Keratinocyte (primary cell): ENCODE data around the gene PADI1. TPM values are rescaled to one million over a fixed set of nuclear protein-coding genes. Genes with fewer than 3 reads are reported as not detected.

Experiments
- DNase-seq: peaks from one replicate; pipeline ENCODE4 v3.0.0-alpha.2; 2011; ENCODE audit warnings: low read depth, missing footprints, low spot score
- FAIRE-seq: peaks from 2 replicates; lab custom pipeline; 2011; peaks lifted over from hg19 to GRCh38; lab: Jason Lieb, UNC
- H2AFZ ChIP-seq: 2 replicates; pipeline ENCODE4 v1.6.0; 2012; ENCODE audit warnings: low read length, control low read depth, inconsistent platforms; ENCODE audit not compliant: control insufficient read depth
- H3K27ac ChIP-seq: 2 replicates; pipeline ENCODE4 v1.5.1; 2011; ENCODE audit warnings: low read length; ENCODE audit not compliant: control insufficient read depth, insufficient read depth
- H3K27me3 ChIP-seq: 3 replicates; pipeline ENCODE4 v1.6.0; 2011; ENCODE audit warnings: low read length; ENCODE audit not compliant: control insufficient read depth, insufficient read depth; ENCODE audit errors: extremely low read depth
- H3K36me3 ChIP-seq, 2 experiments: 2 replicates in 1 of 2; 3 replicates in 1 of 2; pipeline ENCODE4 v1.5.1; 2011; ENCODE audit warnings: low read length in 2 of 2, mild to moderate bottlenecking in 1 of 2; ENCODE audit not compliant: control insufficient read depth in 2 of 2, insufficient read depth in 2 of 2; ENCODE audit errors: extremely low read depth in 1 of 2
- H3K4me1 ChIP-seq: 3 replicates; pipeline ENCODE4 v1.5.1; 2011; ENCODE audit warnings: low read length; ENCODE audit not compliant: control insufficient read depth, insufficient read depth; ENCODE audit errors: extremely low read depth
- H3K4me2 ChIP-seq: 3 replicates; pipeline ENCODE4 v1.6.0; 2011; ENCODE audit warnings: low read depth, low read length; ENCODE audit not compliant: control insufficient read depth, insufficient read depth; ENCODE audit errors: extremely low read depth
- H3K4me3 ChIP-seq, 3 experiments: fragments of 200-600 bp in 1 of 3; sonication (generic) in 1 of 3; 2 replicates in 2 of 3; 3 replicates in 1 of 3; pipeline ENCODE4 v1.5.1; 2011 to 2016; ENCODE audit warnings: low read length in 3 of 3, mild to moderate bottlenecking in 3 of 3, control low read depth in 2 of 3, inconsistent platforms in 1 of 3, low read depth in 1 of 3, mixed read lengths in 1 of 3, mixed run types in 1 of 3, moderate library complexity in 1 of 3; ENCODE audit not compliant: control insufficient read depth in 2 of 3, insufficient read depth in 2 of 3; ENCODE audit errors: extremely low read depth in 1 of 3
- H3K79me2 ChIP-seq: 2 replicates; pipeline ENCODE4 v1.6.0; 2012; ENCODE audit warnings: low read length; ENCODE audit not compliant: control insufficient read depth, insufficient read depth
- H3K9ac ChIP-seq: 3 replicates; pipeline ENCODE4 v1.6.0; 2011; ENCODE audit warnings: low read length; ENCODE audit not compliant: control insufficient read depth, insufficient read depth; ENCODE audit errors: extremely low read depth
- H3K9me1 ChIP-seq: 3 replicates; pipeline ENCODE4 v1.6.0; 2011; ENCODE audit warnings: low read length; ENCODE audit not compliant: control insufficient read depth, insufficient read depth; ENCODE audit errors: extremely low read depth
- H3K9me3 ChIP-seq: 2 replicates; pipeline ENCODE4 v1.5.1; 2012; ENCODE audit warnings: low read depth, low read length; ENCODE audit not compliant: control insufficient read depth
- H4K20me1 ChIP-seq: 3 replicates; pipeline ENCODE4 v1.6.0; 2011; ENCODE audit warnings: low read length; ENCODE audit not compliant: control insufficient read depth, insufficient read depth; ENCODE audit errors: extremely low read depth
- EZH2 ChIP-seq: IDR thresholded peaks from one replicate; pipeline ENCODE4 v1.6.1; 2012; ENCODE audit warnings: inconsistent platforms, mild to moderate bottlenecking, low read length, moderate library complexity
- dilution Hi-C: fragments of 300-500 bp; cut with MboI; formaldehyde crosslinking; loops from one replicate; pipeline ENCODE4 v1.7.0; 2020; ENCODE audit warnings: low sequenced_read_pairs; ENCODE audit not compliant: extremely low pct_ligation_motif_present
- polyA plus RNA-seq, 5 experiments: library from polyadenylated mRNA; depleted of rRNA in 3 of 5; stranded (reverse) in 3 of 5; stranded (forward) in 1 of 5; unstranded in 1 of 5; fragments of >200 nt; gene quantifications; 1 replicate in 1 of 5; 2 replicates in 3 of 5; 3 replicates in 1 of 5; pipeline versions ENCODE4 v1.2.1 to v1.2.3, GENCODE V29; 2011 to 2012; ENCODE audit warnings: missing spikeins in 2 of 5, low read depth in 1 of 5, low replicate concordance in 1 of 5
- TF ChIP-seq, protein P1 (sequence below), 3 experiments: IDR thresholded peaks in 1 of 3; conservative IDR thresholded peaks in 1 of 3; optimal IDR thresholded peaks in 1 of 3; 2 replicates in 2 of 3; 3 replicates in 1 of 3; pipeline versions ENCODE3 to v1.5.1; 2011; ENCODE audit warnings: low read length in 3 of 3, mild to moderate bottlenecking in 3 of 3, moderate library complexity in 2 of 3, control low read depth in 1 of 3, inconsistent platforms in 1 of 3; ENCODE audit not compliant: insufficient read depth in 2 of 3; ENCODE audit errors: extremely low read depth in 1 of 3

Gene PADI1
- polyA plus RNA-seq, 1 donor (not counting 4 experiments of a cell fraction or from before 2014, with no cell fraction given) = 0.96 TPM

- H3K79me2 ChIP-seq = no peaks in the 10 kb centered on the region
- H3K9me3 ChIP-seq = no peaks in the 10 kb centered on the region
- dilution Hi-C loops = no loop called here
- H3K4me3 ChIP-seq = no peak overlapping the region
- FAIRE-seq (no peak), DNase-seq (no peak)
- H3K9ac ChIP-seq = no peak overlapping the region
- H3K36me3 ChIP-seq = no peaks in the 10 kb centered on the region
- no peak overlapping the region for H2AFZ ChIP-seq
- H3K4me2 ChIP-seq = no peak overlapping the region
- TF ChIP-seq, protein P1, sequence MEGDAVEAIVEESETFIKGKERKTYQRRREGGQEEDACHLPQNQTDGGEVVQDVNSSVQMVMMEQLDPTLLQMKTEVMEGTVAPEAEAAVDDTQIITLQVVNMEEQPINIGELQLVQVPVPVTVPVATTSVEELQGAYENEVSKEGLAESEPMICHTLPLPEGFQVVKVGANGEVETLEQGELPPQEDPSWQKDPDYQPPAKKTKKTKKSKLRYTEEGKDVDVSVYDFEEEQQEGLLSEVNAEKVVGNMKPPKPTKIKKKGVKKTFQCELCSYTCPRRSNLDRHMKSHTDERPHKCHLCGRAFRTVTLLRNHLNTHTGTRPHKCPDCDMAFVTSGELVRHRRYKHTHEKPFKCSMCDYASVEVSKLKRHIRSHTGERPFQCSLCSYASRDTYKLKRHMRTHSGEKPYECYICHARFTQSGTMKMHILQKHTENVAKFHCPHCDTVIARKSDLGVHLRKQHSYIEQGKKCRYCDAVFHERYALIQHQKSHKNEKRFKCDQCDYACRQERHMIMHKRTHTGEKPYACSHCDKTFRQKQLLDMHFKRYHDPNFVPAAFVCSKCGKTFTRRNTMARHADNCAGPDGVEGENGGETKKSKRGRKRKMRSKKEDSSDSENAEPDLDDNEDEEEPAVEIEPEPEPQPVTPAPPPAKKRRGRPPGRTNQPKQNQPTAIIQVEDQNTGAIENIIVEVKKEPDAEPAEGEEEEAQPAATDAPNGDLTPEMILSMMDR (optimal IDR thresholded peaks at IDR 0.05 in 1 of 3, IDR thresholded peaks at IDR 0.05 in 1 of 3, conservative IDR thresholded peaks at IDR 0.05 in 1 of 3; ENCODE audit: extremely low read depth in 1 of 3, insufficient read depth in 2 of 3, low read length in 3 of 3) = no peak
- TF ChIP-seq EZH2 = no peak
- peaks cover 23% of the 10 kb centered on the region for H3K4me1 ChIP-seq
- H4K20me1 ChIP-seq = no peaks in the 10 kb centered on the region
- H3K27ac ChIP-seq = no peak overlapping the region
- H3K27me3 ChIP-seq = no peaks in the 10 kb centered on the region
- H3K9me1 ChIP-seq = no peaks in the 10 kb centered on the region
These were observed 59.0 kb downstream of the PADI1 start for GRCh38 chr1:17263936-17264335.

- dilution Hi-C loops = no loop called here
- no peaks in the 10 kb centered on the region for H3K9me1 ChIP-seq
- DNase-seq (no peak), FAIRE-seq (no peak)
- H3K4me2 ChIP-seq = no peak overlapping the region
- no peaks in the 10 kb centered on the region for H4K20me1 ChIP-seq
- TF ChIP-seq EZH2 = no peak
- TF ChIP-seq, protein P1 (optimal IDR thresholded peaks at IDR 0.05 in 1 of 3, IDR thresholded peaks at IDR 0.05 in 1 of 3, conservative IDR thresholded peaks at IDR 0.05 in 1 of 3; ENCODE audit: extremely low read depth in 1 of 3, insufficient read depth in 2 of 3, low read length in 3 of 3) = no peak
- no peak overlapping the region for H3K9ac ChIP-seq
- no peak overlapping the region for H2AFZ ChIP-seq
- no peaks in the 10 kb centered on the region for H3K79me2 ChIP-seq
- H3K4me3 ChIP-seq = no peak overlapping the region
- no peaks in the 10 kb centered on the region for H3K27me3 ChIP-seq
- peaks cover 18% of the 10 kb centered on the region for H3K4me1 ChIP-seq
- no peaks in the 10 kb centered on the region for H3K9me3 ChIP-seq
- H3K36me3 ChIP-seq = no peaks in the 10 kb centered on the region
- H3K27ac ChIP-seq = no peak overlapping the region
These were observed 59.5 kb downstream of the PADI1 start for GRCh38 chr1:17264470-17264869.
